PC-9 (cell line): ENCODE measurements around the gene FUT6.

Experiments
- EZH2 ChIP-seq: fragments of 200-600 bp; sonication (generic); IDR thresholded peaks from 2 replicates; pipeline ENCODE4 v1.8.0; 2017; ENCODE audit warnings: antibody characterized with exemption, low read depth
- TF ChIP-seq, protein P1 (sequence below): fragments of 200-600 bp; sonication (generic); conservative IDR thresholded peaks from 2 replicates; pipeline ENCODE4 v1.6.1; 2017; ENCODE audit warnings: mixed run types, antibody characterized with exemption, mild to moderate bottlenecking, moderate library complexity

DNA sequence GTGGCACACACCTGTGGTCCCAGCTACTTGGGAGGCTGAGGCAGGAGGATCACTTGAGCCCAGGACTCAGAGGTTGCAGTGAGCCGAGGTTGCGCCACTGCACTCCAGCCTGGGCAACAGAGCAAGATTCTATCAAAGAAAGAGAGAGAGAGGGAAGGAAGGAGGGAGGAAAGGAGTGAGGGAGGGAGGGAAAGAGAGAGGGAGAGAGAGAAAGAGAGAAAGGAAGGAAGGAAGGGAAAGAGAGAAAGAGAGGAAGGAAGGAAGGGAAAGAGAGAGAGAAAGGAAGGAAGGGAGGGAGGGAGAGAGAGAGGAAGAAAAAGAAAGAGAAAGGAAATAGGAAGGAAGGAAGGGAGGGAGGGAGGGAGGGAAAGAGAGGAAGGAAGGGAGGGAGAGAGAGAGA is 22.3 kb downstream of the FUT6 start:
- TF ChIP-seq, protein P1, sequence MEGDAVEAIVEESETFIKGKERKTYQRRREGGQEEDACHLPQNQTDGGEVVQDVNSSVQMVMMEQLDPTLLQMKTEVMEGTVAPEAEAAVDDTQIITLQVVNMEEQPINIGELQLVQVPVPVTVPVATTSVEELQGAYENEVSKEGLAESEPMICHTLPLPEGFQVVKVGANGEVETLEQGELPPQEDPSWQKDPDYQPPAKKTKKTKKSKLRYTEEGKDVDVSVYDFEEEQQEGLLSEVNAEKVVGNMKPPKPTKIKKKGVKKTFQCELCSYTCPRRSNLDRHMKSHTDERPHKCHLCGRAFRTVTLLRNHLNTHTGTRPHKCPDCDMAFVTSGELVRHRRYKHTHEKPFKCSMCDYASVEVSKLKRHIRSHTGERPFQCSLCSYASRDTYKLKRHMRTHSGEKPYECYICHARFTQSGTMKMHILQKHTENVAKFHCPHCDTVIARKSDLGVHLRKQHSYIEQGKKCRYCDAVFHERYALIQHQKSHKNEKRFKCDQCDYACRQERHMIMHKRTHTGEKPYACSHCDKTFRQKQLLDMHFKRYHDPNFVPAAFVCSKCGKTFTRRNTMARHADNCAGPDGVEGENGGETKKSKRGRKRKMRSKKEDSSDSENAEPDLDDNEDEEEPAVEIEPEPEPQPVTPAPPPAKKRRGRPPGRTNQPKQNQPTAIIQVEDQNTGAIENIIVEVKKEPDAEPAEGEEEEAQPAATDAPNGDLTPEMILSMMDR: no peak
- TF ChIP-seq EZH2: no peak
